GM19468 (cell line): Measurements from ENCODE around the gene TMEM130.

Experiments
- ATAC-seq: cut with Tn5 transposase; IDR thresholded peaks from one replicate; pipeline ENCODE4 v1.9.1; 2021; ENCODE audit warnings: mild to moderate bottlenecking, moderate library complexity, moderate number of reproducible peaks; ENCODE audit not compliant: unreplicated experiment; ENCODE audit errors: extremely low read depth

Gene TMEM130, protein sequence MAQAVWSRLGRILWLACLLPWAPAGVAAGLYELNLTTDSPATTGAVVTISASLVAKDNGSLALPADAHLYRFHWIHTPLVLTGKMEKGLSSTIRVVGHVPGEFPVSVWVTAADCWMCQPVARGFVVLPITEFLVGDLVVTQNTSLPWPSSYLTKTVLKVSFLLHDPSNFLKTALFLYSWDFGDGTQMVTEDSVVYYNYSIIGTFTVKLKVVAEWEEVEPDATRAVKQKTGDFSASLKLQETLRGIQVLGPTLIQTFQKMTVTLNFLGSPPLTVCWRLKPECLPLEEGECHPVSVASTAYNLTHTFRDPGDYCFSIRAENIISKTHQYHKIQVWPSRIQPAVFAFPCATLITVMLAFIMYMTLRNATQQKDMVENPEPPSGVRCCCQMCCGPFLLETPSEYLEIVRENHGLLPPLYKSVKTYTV

DNA sequence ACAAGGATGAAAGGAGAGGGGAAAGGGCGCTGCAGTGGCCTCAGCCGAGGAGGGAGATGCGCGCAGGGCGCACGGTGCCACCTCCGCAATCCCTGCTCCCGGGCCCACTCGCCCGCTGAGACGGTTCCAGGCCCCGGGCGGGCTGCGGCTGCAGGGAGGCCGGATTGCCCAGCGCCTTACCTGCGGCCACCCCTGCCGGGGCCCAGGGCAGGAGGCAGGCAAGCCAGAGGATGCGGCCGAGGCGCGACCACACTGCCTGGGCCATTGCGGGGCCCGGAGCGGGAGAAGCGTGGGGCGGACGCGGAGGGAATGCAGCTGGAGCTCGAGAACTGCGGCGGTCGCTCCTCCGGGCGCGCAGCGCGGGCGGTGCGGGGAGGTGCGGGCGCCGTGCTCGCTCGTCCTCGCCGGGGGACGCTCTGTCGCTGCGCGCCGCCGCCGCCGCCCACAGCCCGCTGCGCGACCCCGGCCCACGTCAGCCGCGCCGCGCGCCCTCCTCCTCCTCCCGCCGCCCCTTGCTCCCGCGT, at the start of gene TMEM130:
Gene TMEM130 (minus strand): TSS at position 418 of the 524 bp plus-strand sequence. CDS start 153 bp downstream, at position 265.
- no peak for ATAC-seq

DNA sequence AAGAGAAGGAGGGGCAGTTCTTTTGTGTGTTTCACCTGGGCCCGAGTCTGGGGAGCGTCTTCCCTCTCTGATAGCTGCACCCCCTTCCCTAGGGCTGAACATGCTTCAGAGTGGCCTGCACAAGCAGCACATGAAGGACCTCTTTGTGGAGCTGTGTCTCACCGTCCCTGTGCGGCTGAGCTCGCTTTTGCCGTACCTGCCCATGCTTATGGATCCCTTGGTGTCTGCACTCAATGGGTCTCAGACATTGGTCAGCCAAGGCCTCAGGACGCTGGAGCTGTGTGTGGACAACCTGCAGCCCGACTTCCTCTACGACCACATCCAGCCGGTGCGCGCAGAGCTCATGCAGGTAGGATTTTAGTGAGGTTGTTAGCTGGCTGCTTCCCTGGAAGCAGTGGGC, 47.5 kb upstream of the TMEM130 start:
- ATAC-seq = no peak

DNA sequence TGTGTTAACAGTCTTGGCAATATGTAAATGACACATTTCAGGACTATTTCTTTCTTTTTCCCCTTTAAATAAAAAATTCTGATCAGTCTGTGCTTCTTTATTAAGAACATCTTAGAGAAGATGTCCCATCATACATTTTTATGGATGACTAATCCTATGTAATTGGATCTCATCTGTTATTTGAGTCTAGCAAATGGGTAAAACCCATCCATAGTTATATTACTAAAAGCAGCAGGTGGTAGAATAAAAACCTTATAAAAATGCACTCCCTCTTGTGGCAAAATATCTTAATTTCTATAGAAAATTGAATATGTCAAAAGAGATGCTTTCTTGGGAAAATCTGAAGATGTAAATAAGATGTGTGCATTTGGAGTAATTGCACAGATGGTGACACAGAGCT, 43.8 kb upstream of the TMEM130 start:
- ATAC-seq = no peak

DNA sequence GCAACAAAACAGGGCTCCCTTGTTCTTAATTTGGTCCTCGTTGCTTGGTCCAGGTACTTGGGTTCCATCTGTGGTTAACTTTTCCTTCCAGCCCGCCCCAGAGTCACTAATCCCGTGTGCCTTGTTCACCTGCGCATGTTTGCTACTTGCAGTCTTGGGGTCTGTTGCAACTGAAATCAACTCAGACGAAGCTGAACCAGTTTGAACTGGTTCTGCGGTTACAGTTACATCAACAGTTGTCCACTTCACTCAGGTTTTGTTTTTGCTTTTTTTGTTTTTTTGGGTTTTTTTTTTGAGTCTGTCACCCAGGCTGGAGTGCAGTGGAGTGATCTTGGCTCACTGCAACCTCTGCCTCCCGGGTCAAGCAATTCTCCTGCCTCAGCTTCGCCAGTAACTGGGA, 43.2 kb upstream of the TMEM130 start:
- no peak for ATAC-seq

DNA sequence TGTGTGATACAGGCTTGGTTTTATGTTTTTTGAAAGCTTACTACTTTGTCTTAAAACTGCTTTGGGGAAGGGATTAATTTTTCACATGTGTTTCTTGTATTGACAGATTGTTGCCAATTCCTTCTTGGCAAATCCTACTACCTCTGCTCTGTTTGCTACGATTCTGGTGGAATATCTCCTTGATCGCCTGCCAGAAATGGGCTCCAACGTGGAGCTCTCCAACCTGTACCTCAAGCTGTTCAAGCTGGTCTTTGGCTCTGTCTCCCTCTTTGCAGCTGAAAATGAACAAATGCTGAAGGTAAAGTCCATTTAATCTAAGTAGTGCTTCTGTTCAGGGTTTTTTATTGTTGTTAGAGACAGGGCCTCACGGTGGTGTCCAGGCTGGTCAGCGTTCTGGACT, 42.1 kb upstream of the TMEM130 start:
- ATAC-seq = no peak

DNA sequence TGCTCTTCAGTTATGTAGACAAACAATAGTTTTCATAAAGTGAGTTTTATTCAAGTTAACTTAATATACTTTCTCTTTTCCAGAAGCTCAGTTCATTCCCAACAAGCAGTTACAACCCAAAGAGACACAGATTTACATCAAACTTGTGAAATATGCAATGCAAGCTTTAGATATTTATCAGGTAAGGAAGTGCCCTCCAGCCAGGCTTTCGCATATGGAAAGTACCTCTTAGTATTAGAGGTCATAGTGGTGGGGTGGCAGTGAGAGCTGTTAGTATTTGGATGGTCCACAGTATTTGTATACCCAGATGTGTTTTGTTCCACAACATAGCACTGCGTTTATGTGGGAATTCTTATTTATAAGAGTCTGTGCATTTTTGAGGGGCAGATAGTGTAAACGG, 40.6 kb upstream of the TMEM130 start:
- ATAC-seq = no peak

DNA sequence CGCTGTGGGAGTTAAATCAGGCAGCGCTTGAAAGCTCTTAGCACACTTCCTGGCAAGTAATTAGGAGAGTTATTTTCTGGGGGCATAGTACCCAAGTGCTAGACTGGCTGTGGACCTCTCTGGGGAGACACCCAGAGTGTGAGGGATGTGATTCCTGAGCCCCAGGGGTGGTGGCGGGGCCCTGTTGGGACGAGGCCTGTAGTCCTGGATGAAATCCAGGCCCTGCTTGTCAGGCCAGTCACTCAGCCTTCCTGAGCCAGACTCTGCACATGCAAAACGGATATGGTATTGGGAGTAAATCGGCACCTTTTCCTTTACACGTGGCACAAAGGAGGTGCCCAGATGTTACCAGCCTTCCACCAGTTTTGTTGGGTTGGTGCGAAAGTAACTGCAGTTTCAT, 39.7 kb upstream of the TMEM130 start:
- no peak for ATAC-seq

DNA sequence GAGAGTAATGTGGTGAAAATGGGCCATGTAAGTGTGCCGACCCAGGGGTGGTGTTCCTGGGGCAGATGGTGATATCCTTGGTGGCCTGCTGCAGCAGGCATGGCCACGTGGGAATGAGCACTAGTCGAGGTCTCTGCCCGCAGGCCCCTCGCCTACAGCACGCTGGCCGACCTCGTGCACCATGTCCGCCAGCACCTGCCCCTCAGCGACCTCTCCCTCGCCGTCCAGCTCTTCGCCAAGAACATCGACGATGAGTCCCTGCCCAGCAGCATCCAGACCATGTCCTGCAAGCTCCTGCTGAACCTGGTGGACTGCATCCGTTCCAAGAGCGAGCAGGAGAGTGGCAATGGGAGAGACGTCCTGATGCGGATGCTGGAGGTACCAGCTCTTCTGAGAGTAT, 38.8 kb upstream of the TMEM130 start:
- no peak for ATAC-seq

DNA sequence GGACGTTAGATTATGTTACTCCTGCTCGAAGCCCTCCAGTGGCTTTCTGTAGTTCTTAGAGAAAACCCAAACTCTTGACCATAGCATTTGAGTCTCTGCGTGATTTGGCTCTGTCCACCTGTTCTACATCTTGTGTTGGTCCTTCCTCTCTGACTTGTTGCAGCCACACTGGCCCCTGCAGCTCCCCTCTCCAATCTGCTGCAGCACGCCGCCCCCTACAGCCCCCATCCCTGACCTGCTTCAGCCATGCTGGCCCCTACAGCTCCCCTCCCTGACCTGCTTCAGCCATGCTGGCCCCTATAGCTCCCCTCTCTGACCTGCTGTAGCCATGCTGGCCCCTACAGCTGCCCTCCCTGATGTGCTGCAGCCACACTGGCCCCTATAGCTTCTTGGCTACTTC, 37.8 kb upstream of the TMEM130 start:
- no peak for ATAC-seq

DNA sequence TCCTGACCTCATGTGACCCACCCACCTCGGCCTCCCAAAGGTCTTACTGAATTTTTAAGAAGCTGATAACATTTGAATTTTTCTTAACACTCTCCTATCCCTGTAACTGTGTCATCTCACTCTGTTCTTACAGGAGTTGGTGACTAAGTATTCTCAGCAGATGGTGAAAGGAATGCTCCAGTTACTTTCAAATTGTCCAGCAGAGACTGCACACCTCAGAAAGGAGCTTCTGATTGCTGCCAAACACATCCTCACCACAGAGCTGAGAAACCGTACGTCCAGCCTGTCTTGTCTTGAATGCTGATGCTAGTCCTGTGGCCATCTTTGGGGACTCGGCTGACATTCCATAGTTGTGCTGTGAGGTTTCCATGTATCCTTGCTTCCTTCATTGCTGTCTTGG, 33.4 kb upstream of the TMEM130 start:
- no peak for ATAC-seq

DNA sequence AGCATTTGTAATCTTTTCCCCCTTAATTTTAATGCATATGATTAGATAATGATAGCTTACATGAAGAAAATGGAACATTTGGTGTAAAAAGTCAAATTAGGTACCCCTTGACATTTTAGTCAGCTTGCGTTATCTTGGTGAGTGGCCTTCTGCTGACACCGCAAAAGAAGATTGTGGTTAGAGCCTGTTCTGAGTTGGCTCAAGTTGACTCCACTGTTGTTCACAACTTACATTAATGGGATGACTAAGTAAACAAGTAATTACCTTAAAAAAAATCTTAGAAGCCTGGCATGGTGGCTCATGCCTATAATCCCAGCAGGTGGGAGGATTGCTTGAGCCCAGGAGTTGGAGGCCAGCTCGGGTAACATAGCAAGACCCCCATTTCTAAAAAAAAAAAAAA, 32.7 kb upstream of the TMEM130 start:
- no peak for ATAC-seq

DNA sequence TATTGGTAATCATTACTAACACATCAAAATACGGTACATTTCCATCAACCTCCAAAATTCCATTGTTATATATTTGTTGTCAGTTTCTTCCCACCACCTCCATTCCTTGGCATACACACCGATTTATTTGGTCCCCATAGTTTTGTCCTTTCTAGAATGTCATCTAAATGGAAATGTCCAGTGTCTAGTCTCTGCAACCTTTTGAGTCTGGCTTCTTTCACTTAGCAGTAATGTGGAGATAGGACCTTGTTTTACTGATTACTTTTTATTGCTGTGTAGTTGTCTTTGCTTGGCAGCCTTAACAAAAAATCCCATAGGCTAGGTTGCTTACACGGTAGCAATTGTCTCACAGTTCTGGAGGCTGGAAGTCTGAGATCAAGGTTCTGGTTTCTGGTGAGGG, 31.0 kb upstream of the TMEM130 start:
- ATAC-seq = no peak

DNA sequence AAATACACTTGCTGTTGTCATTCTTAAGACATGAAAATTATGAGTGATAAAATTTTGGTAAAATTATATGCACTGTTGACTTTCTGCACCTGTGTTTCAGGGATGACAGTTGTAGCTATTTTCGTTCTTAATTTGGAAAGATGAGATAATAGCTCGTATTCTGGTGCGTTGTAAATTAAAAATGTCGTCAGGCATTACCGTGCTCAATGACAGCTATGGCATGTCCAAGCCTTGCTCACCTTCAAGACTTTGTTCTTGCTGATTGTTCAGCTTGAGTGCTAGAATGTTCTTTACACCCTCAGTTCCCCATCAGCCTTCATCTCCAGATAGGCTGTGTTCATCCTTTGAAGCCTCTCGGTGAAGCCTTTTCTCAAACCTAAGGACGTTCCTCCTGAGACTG, 30.0 kb upstream of the TMEM130 start:
- ATAC-seq = no peak

DNA sequence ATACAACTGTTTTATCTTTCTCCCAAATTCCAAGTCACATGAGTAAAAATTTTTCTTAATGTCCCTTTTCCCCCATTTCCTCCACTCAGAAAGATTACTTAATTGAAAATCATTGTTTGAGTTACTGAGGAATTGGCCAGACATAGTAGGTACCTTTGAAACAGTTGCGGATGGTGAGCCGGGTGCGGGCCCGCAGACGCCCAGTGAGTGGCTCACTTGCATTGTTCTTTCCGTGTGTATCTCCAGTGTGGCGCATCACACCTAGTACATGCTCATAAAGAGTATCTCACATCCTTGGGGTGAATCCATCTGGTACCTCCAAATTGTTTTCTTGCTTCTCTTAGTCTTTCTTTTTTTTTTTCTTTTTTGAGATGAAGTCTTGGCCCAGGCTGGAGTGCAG, 22.8 kb upstream of the TMEM130 start:
- no peak for ATAC-seq

DNA sequence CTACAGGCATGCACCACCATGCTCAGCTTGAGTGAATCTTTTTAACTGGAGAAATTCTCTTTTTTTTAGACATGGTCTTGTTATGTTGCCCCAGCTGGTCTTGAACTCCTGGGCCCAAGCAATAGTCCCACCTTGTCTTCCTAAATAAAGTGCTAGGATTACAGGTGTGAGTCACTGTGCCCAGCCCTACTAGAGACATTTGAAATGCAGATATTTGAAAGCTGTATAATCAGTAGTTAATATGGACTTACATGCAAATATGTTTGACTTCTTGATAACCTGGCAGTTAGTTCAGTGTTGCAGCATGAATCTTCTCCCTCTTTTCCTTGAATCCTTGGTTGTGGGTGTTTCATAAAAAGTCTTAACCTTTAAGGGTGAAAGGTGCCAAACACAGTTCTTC, 17.2 kb upstream of the TMEM130 start:
- ATAC-seq = no peak

DNA sequence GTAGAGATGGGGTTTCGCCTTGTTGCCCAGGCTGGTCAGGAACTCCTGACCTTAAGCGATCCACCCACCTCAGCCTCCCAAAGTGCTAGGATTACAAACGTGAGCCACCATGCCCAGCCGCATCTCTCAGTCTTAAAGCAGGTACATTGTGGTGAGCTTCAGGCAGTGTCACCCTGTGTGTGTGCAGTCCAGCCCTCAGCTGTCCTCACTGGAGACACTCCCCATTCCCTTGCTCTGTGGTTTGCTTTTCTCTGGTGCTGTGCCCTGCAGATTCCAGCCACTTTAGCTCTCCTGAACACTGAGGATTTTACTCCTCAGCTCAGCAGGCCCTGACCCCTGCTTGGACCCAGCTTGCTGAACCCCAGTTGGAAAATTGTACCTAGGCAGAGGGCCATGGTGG, 14.6 kb upstream of the TMEM130 start:
- no peak for ATAC-seq

DNA sequence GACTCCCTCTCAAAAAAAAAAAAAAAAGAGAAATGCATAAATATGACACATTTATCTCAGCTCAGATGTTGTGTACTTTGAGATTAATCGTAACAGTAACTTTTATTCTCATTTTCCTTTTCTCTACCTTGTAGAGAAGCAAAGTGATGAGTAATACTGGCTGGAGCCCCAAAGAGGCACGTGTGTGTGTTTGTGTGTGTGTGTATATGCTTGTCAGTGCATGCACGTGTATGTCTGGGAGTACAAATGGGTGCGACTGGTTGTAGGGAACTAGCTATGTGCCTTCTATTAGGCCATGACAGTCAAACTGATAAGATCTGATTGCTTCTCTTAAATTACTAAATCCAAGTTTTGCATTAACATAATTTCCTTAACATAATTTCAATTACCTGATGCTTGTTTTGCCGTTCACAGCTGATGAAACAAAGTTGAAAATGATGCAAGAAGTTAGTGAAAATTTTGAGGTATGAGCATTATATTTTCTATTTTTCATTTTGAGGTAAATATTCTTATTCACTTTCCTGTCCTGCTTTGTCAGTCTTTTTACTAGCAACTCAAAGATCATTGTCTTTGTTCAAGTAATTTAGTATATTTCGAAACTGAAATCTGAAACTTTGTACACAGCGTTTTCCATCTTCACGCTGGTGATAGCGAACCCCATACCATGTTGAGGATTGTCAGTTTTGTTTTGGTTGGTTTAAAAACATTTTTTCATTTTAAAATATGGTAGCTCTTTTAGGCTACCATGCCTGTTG, 11.9 kb upstream of the TMEM130 start:
- ATAC-seq = no peak

DNA sequence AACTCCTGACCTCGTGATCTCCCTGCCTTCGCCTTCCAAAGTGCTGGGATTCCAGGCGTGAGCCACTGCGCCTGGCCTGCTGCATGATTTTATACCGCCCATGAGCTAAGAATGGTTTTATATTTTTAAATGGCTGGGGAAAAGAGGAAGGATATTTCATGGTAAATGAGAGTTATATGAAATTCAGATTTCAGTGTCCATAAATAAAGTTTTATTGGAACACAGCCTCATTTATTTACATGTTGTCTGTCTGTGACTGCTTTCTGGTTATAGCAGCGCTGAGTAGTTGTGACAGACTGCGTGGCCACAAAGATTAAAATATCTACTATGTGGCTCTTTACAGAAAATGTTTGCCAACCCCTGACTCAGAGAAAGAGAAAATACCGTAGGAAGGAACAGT, 10.7 kb upstream of the TMEM130 start:
- no peak for ATAC-seq

DNA sequence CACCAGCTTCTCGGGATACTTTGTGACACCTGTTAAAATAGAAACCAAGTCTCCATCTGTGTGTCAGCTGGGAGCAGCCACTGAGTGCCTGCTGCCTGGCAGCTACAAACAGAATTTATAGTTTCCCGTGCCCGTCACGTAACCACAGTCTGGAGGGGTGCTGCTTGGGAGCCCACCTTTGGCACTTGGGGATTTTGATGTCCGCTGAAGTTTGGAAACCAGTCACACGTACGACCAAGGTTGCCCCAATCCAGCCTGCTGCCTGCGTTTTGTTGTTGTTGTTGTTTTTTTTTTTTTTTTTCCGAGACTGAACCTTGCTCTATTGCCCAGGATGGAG, 10.1 kb upstream of the TMEM130 start:
- ATAC-seq = no peak

DNA sequence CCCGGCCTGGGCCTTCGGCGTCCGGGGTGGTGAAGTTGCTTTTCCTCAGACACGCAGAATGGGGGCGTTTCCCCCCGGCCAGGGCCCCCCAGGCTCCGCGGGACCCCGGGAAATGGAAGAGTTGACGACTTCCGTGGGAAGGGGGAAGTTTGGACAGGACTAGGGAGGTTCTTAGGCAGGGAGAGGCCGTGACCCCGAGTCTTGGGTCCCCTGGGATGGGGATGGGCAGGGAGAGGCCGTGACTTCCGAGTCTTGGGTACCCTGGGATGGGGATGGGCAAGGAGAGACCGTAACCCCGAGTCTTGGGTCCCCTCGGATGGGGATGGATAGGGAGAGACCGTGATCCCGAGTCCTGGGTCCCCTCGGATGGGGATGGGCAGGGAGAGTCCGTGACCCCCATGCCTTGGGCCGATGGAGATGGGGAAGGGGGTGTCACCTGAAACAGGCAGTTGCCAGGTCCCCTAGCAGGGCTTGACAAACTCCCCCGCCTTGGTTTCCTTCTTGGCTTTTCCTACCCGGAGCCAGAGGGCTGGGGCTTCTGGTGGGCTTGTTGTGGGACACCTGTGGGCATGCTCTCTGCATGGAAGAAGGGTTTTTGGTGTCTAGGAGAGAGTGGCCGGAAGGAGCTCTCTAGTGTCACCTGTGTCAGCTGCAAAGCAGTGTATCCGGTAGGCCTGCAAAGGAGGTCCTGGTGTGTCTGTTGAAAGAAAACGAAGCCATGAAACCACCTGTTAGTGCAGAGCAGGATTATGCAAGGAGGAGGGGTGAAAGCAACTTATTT, 9.6 kb upstream of the TMEM130 start:
- peak; percentile 88 for ATAC-seq
